ENCODE results near the gene RPL13.
A peak's percentile ranks its signal among the peaks of the same experiment; 100 is the strongest.

The RPL13 gene

GRCh38 chr16:89544713-89545043 is 15.8 kb upstream of the RPL13 start:
- FAIRE-seq (no peak), DNase-seq (ENCODE audit: insufficient read length, low spot score) (no peak)

DNA sequence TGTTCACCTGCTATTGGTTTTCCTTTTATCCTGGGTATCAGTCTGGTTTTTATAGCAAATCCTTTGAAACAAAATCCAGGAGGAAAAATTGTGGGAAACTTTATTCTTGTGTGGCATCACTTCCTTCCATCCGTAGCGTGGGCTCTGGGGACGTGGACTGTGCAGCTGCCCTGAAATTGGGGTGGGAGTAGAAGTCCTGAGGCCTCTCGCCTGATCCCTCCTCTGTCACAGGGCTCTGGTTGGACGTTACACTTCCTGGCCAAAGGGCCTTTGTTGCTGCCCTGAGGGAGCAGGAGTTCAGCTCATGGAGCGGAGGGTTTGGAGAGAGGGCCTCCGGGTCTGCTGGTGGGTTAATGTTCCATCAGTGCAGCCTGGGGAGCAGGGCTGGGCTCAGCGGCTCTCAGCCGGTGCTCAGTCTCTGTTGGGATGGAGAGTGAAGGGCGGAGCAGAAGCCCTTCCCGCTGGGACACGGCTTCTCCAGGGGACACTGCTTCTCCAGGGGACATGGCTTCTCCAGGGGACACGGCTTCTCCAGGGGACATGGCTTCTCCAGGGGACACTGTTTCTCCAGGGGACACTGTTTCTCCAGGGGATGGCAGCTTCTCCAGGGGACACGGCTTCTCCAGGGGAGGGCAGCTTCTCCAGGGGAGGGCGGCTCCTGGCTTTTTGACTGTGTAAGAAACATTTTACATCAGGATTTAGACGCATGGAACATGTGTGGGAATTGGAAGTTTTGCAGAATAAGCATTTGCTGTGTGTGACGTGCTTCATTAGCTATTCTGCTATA is 15.2 kb upstream of the RPL13 start:
- no peak for DNase-seq (ENCODE audit: insufficient read length, low spot score)

DNA sequence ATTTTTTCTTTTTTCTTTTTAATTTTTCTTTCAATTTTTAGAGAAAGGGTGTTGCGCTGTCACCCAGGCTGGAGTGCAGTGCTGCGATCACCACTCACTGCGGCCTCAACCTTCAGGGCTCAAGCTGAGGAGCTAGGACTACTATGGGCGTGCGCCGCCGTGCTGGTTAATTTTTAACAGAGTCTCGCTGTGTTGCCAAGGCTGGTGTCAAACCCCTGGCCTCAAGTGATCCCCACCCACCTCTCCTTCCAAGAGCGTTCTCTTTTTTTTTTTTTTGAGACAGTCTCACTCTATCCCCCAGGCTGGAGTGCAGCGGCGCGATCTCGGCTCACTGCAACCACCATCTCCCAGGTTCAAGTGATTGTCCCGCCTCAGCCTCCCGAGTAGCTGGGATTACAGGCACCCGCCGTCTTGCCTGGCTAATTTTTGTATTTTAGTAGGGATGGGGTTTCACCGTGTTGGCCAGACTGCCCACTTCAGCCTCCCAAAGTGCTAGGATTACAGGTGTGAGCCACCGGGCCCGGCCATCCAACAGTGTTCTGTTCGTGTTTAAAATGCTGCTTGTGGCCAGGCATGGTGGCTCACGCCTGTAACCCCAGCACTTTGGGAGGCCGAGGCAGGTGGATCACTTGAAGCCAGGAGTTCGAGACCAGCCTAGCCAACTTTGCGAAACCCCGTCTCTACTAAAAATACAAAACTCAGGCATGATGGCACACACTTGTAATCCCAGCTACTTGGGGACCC is 14.5 kb upstream of the RPL13 start:
- DNase-seq (ENCODE audit: insufficient read length, low spot score) (no peak), FAIRE-seq (no peak)

More for the DNA sequence above, 15.2 kb upstream of the RPL13 start:
- no peak for FAIRE-seq

GRCh38 chr16:89546781-89547180 is 13.7 kb upstream of the RPL13 start:
- no peak for FAIRE-seq
- no peak for DNase-seq (ENCODE audit: insufficient read length, low spot score)

DNA sequence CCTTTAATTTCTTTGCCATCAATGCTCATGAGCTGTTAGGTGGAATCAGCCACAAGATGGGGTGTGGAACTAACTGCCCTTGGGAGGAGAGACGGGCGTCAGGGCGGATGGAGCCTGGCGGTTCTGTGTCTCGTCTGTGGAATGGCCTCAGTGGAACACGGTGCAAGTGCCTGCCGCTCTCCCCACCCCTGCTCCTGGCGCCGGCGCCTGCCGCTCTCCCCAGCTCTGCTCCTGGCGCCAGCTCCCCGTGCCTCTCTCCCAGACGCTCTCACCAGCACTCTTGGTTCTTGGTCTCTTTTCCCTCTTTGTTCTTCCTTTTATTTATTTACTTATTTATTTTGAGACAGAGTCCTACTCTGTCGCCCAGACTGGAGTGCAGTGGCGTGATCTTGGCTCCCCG is 13.2 kb upstream of the RPL13 start:
- FAIRE-seq: no peak
- no peak for DNase-seq (ENCODE audit: insufficient read length, low spot score)

DNA sequence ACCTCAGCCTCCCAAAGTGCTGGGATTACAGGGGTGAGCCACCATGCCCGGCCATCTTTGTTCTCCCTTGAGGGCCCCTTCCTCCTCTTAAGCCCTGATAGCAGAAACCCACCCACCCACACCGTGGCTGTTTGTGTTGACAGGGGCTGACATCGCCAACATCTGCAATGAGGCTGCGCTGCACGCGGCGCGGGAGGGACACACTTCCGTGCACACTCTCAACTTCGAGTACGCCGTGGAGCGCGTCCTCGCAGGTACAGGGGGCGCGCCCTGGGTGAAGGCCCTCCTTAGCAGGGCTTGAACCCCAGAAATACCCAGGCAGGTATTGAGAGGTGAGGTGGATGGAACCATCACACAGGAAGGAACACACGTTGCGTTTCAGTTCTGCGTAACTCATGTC is 12.6 kb upstream of the RPL13 start:
- FAIRE-seq (no peak), DNase-seq (ENCODE audit: insufficient read length, low spot score) (no peak)

DNA sequence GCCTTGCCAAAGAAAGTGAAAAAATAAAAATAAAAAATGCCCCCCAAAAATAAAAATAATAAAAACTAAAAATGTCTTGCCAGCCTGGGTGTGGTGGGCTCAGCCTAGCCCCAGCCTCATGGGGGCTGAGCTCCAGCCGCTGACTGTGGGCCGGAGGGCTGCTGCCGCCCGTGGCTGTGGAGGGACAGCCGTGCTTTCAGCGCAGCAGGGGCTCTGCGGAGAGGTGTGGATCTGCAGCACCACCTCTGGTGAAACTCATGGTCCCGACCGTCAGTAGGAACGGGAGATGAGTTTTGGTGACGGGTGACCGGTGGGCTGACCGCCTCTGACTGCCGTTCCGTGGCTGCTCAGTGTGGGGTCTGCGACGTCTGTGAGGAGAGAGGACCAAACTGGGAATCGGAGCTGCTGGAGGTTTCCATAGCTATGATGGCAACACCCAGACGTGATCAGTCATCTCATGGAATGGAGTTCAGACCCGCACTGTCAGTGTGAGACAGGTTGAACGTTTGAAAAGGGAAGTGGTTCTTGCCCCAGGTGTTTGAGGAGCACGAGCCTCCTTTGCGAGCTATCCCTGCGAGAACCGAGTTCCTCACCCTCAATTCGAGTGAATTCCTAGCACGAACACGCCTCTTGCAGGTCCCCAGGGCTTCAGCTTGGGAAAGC is 12.0 kb upstream of the RPL13 start:
- no peak for FAIRE-seq

GRCh38 chr16:89549007-89549700 is 11.3 kb upstream of the RPL13 start:
- DNase-seq (ENCODE audit: insufficient read length, low spot score): no peak
- FAIRE-seq: no peak

More for the DNA sequence above, 12.0 kb upstream of the RPL13 start:
- no peak for DNase-seq (ENCODE audit: insufficient read length, low spot score)

- DNase-seq (ENCODE audit: insufficient read length, low spot score): no peak
- FAIRE-seq: no peak
These were observed 10.0 kb upstream of the RPL13 start for GRCh38 chr16:89550421-89551007.

GRCh38 chr16:89552329-89552728 is 8.2 kb upstream of the RPL13 start:
- FAIRE-seq: no peak
- DNase-seq (ENCODE audit: insufficient read length, low spot score): no peak

DNA sequence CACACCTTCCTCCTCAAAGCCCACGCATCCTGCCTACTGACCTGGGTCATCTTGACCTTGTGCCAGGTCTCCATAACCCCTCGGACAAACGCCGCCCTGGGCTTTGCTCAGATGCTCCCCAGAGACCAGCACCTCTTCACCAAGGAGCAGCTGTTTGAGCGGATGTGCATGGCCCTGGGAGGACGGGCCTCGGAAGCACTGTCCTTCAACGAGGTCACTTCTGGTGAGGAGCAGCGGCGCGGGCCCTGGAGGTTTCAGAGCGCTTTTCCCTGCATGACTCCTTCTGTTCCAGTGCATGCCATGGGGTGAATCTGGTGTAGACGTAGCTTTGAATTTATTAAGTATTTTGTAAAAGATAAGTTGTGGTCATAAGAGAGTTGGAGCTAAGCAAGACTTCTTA is 7.6 kb upstream of the RPL13 start:
- no peak for FAIRE-seq
- no peak for DNase-seq (ENCODE audit: insufficient read length, low spot score)

GRCh38 chr16:89553733-89554132 is 6.7 kb upstream of the RPL13 start:
- no peak for DNase-seq (ENCODE audit: insufficient read length, low spot score)
- no peak for FAIRE-seq

DNA sequence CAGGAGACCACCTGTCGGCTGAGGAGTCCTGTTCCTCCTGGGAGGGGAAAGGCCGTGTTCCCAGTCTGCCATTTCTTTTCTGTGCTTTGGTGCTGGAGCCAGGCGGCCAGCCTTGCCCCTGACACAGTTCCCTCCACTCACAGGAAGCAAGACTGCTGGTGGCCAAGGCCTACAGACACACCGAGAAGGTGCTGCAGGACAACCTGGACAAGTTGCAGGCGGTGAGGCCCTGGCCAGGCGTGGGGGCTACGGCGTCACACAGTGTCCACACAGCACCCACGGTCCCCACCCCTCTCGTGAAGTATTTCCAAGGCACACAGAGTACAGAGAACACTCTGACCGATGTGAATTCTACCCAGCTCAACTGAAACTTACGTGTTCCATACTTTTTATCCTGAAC is 6.1 kb upstream of the RPL13 start:
- FAIRE-seq: no peak
- DNase-seq (ENCODE audit: insufficient read length, low spot score): no peak

GRCh38 chr16:89555265-89555664 is 5.2 kb upstream of the RPL13 start:
- DNase-seq (ENCODE audit: insufficient read length, low spot score) (no peak), FAIRE-seq (no peak)

DNA sequence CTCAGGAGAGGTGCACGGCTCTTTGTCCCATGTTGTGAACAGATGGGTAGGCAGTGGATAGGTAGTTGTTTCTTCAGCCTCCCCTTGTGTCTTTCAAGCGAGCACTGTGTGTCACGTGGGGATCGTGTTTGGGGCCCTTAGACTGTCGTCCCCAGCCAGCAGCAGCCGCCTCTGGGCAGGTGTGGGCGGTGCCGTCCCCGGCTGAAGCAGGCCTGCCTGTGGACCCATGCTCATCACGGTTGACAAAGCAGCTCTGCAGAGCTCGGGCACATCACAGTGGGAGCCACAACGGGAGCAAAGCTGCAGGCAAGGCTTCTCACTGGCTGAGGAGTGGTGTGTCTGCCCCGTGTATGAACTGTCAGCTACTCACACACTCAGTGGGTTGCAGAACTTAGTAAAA is 4.7 kb upstream of the RPL13 start:
- no peak for FAIRE-seq

GRCh38 chr16:89556750-89557689 is 3.5 kb upstream of the RPL13 start:
- DNase-seq (ENCODE audit: insufficient read length, low spot score): peak; percentile 76
- FAIRE-seq: peak; percentile 47

More for the DNA sequence above, 4.7 kb upstream of the RPL13 start:
- no peak for DNase-seq (ENCODE audit: insufficient read length, low spot score)

GRCh38 chr16:89557690-89558490 is 2.6 kb upstream of the RPL13 start:
- FAIRE-seq: no peak
- no peak for DNase-seq (ENCODE audit: insufficient read length, low spot score)

GRCh38 chr16:89561142-89561883 is 831 bp downstream of the RPL13 start:
- FAIRE-seq: no peak
- no peak for DNase-seq (ENCODE audit: insufficient read length, low spot score)

Data from GM19239 (cell line).